Tibial nerve (tissue), 4 donors: ENCODE data around the gene CERS2. TPM values are rescaled to one million over a fixed set of nuclear protein-coding genes. Genes with fewer than 3 reads are reported as not detected.

Experiments
- DNase-seq, 2 donors: peaks; one replicate each; pipeline ENCODE4 v3.0.0-alpha.2; 2019; ENCODE audit warnings: low spot score in 2 of 2
- H3K27ac ChIP-seq, 4 donors: fragments of 200-600 bp; sonication (generic) in 3 of 4; one replicate each; pipeline ENCODE4 v1.5.1; 2017 to 2019; ENCODE audit warnings: mild to moderate bottlenecking in 1 of 4
- H3K27me3 ChIP-seq, 2 donors: fragments of 200-600 bp; sonication (generic) in 1 of 2; one replicate each; pipeline versions ENCODE4 v1.5.1 to v1.6.0; 2017 to 2019
- H3K36me3 ChIP-seq, 3 donors: fragments of 200-600 bp; sonication (generic); one replicate each; pipeline ENCODE4 v1.5.1; 2018 to 2019
- H3K4me1 ChIP-seq, 4 donors: fragments of 200-600 bp; sonication (generic) in 3 of 4; one replicate each; pipeline ENCODE4 v1.5.1; 2017 to 2019
- H3K4me3 ChIP-seq, 4 donors: fragments of 200-600 bp; sonication (generic) in 3 of 4; one replicate each; pipeline ENCODE4 v1.5.1; 2017 to 2019; ENCODE audit warnings: mild to moderate bottlenecking in 1 of 4, moderate library complexity in 1 of 4
- H3K9me3 ChIP-seq, 4 donors: fragments of 200-600 bp; sonication (generic) in 3 of 4; one replicate each; pipeline ENCODE4 v1.5.1; 2017 to 2019
- EP300 ChIP-seq, 2 donors: sonication (generic); formaldehyde crosslinking; IDR thresholded peaks; one replicate each; pipeline ENCODE4 v1.6.1; 2017; ENCODE audit warnings: antibody characterized with exemption in 2 of 2, mild to moderate bottlenecking in 1 of 2
- POLR2A ChIP-seq, 2 donors: fragments of 450-650 bp; IDR thresholded peaks; one replicate each; pipeline ENCODE4 v1.6.1; 2017; ENCODE audit warnings: antibody characterized with exemption in 2 of 2, mild to moderate bottlenecking in 2 of 2, moderate library complexity in 2 of 2
- WGBS, 2 donors: methylation state at CpG; one replicate each; pipeline ENCODE4 v1.1.5; 2018; 5-methylcytosine and 5-hydroxymethylcytosine counted together
- total RNA-seq, 4 donors: library from RNA; depleted of rRNA; stranded (reverse); fragments of >200 nt; gene quantifications; one replicate each; pipeline ENCODE4 v1.1.0, GENCODE V29; 2016
- TF ChIP-seq, protein P1 (sequence below), 5 experiments: fragments of 200-600 bp in 3 of 5; fragments of 450-650 bp in 2 of 5; sonication (generic) in 3 of 5; IDR thresholded peaks; one replicate each; pipeline ENCODE4 v1.5.1; 2016 to 2019; ENCODE audit warnings: antibody characterized with exemption in 5 of 5, mild to moderate bottlenecking in 3 of 5, moderate library complexity in 2 of 5

CERS2 gene
- total RNA-seq, 4 donors from 2014 or later = 137 to 168 (median 140) TPM

DNA sequence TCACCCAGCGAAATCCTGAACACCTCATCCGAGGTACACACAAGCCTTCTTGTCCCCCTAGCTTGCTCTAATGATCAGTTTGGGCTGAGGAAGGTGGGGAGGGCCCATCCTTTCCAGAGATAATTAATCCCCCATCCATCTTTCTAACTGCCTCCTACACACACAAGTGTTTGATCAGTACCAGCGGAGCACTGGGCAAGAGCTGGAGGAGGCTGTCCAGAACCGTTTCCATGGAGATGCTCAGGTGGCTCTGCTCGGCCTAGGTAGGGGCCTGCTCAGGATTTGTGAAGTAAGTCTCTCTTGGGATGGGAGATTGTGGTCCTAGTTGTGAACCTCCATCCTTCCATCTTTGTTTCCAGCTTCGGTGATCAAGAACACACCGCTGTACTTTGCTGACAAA lies 13.3 kb upstream of the CERS2 start:
- Histone ChIP-seq H3K27me3 (no peaks in the 10 kb centered on the region), H3K27ac (no peak overlapping the region), H3K4me3 (no peak overlapping the region), H3K4me1 (peaks cover 0 to 5% (median 1%) of the 10 kb centered on the region in 4 donors), H3K36me3 (no peaks in the 10 kb centered on the region), H3K9me3 (no peaks in the 10 kb centered on the region)
- WGBS, 2 donors = 87 to 91% methylated on average over 7 of the region's 7 CpGs
- TF ChIP-seq POLR2A (IDR thresholded peaks at IDR 0.05) = no peak
- TF ChIP-seq, protein P1, sequence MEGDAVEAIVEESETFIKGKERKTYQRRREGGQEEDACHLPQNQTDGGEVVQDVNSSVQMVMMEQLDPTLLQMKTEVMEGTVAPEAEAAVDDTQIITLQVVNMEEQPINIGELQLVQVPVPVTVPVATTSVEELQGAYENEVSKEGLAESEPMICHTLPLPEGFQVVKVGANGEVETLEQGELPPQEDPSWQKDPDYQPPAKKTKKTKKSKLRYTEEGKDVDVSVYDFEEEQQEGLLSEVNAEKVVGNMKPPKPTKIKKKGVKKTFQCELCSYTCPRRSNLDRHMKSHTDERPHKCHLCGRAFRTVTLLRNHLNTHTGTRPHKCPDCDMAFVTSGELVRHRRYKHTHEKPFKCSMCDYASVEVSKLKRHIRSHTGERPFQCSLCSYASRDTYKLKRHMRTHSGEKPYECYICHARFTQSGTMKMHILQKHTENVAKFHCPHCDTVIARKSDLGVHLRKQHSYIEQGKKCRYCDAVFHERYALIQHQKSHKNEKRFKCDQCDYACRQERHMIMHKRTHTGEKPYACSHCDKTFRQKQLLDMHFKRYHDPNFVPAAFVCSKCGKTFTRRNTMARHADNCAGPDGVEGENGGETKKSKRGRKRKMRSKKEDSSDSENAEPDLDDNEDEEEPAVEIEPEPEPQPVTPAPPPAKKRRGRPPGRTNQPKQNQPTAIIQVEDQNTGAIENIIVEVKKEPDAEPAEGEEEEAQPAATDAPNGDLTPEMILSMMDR (IDR thresholded peaks at IDR 0.05) = no peak
- no peak for TF ChIP-seq EP300 (IDR thresholded peaks at IDR 0.05)
- no peak for DNase-seq

DNA sequence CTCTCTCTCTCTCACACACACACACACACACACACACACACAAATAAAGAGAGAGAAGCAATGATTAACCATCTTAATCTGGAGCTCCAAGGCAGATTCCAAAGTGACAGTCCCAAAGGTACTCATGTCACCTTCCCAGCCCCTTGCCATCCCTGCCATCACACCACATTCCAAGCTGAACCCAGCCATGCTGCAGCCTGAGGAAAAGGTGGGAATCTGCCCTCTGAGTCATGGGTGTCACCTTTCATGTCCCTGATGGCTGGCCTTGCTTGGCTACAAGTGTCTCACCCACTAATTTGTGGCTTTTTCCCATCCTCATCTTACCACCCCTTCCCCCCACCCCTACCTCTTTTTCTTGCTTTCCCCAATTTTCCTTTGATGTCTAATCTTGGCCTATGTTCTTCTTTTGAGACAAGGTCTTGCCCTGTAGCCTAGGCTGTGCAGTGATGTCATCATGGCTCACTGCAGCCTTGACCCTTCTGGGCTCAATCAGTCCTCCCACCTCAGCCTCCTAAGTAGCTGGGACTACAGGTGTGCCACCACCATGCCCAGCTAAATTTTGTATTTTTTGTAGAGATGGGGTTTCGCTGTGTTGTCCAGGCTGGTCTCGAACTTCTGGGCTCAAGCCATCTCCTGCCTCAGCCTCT lies 10.7 kb upstream of the CERS2 start:
- no peaks in the 10 kb centered on the region for H3K9me3 ChIP-seq
- DNase-seq = no peak
- 89 to 95% methylated on average over 2 of the region's 2 CpGs for WGBS, 2 donors
- H3K27ac ChIP-seq = no peak overlapping the region
- no peaks in the 10 kb centered on the region for H3K27me3 ChIP-seq
- peaks cover 0 to 23% (median 0%) of the 10 kb centered on the region in 4 donors for H3K4me1 ChIP-seq
- H3K36me3 ChIP-seq = no peaks in the 10 kb centered on the region
- TF ChIP-seq POLR2A (IDR thresholded peaks at IDR 0.05) = no peak
- no peak for TF ChIP-seq EP300 (IDR thresholded peaks at IDR 0.05)
- TF ChIP-seq, protein P1 (IDR thresholded peaks at IDR 0.05) = no peak
- H3K4me3 ChIP-seq = no peak overlapping the region

DNA sequence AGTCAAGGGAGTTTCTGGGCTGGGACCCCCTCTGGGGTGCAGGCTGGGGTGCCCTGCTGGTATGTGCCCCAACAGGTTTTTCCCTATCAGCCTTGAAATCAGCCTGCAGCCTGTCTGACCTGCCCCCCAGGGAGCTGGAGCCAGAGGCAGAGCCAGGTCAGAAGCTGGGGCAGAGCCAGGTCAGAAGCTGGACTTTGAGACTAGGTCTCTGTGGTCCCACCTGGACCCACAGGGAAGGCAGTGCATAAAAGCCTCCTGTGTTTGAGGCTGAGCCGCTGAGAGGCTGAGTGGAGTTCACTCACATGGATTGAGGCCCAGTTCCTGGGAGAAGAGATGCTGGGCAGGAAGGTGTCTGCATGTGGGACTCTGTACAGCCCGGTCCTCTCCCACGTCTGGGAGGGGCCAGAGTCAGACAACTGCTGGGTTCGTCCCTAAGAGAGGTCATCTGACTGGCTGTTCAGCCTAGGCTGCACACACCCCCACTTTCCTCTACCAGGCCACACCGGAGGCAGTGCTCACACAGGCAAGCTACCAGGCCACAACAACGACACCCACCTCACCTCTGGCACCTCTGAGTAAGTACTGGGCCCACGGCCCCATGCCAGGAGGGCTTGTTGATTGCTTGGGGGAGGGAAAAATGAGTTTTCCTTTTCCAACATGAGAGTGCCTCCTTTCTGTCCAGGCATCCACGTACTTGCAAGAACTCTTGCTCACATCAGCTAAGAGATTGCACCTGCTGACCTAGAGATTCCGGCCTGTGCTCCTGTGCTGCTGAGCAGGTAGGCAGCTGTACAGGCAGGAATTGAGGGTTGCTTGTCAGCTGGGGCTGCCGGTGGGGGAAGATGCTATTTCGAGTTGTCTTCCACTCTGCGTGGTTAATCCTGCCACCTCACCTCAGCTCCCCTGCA lies 7.4 kb upstream of the CERS2 start, which contains the start of gene ANXA9:
Gene ANXA9, plus strand, starts transcription at position 488 of the 908 bp plus-strand sequence. CDS start 814 bp downstream, outside the sequence.
- H3K9me3 ChIP-seq = no peaks in the 10 kb centered on the region
- H3K27ac ChIP-seq = peak within 1 kb of the TSS in 2 of 4 donors; percentile 32 to 60
- no peaks in the 10 kb centered on the region for H3K36me3 ChIP-seq
- TF ChIP-seq POLR2A (IDR thresholded peaks at IDR 0.05) = peak in 1 of 2 donors; percentile 32
- no peak for TF ChIP-seq EP300 (IDR thresholded peaks at IDR 0.05)
- no peaks in the 10 kb centered on the region for H3K27me3 ChIP-seq
- peaks cover 0 to 55% (median 24%) of the 10 kb centered on the region in 4 donors for H3K4me1 ChIP-seq
- 59 to 63% methylated on average over 11 to 12 of the region's 12 CpGs for WGBS, 2 donors
- no peak for DNase-seq
- no peak within 1 kb of the TSS for H3K4me3 ChIP-seq

DNA sequence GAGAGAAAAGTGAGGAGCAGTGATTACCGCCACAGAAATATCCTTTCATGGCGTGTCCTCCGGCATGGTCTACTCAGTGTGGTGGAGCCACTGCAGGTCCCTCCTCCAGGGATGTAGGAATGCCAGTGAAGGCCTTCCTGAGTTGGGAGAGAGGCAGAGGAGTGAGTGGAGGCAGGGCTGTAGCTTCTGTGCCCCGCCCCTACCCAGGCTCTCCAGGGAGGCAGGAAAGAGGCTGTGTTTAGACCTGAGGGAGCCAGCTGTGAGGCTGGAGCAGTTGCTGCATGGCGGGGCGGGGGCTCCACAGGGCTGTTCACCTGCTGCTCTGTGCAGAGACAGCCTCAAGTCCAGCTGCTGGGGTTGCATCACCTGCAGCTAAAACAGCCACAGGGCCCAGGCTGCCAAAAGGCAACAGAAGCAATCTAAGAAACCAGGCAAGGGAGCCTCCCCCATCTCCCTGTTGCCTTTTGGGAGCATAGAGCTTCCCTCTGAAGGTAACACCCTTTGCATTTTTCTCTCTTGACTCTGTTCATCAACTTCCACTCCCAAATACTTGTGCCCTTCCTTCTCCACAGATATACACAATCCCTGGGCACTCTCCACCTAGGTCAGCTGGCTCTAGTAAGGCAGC lies 6.7 kb upstream of the CERS2 start:
- H3K36me3 ChIP-seq = no peaks in the 10 kb centered on the region
- no peak for DNase-seq
- peaks cover 0 to 63% (median 29%) of the 10 kb centered on the region in 4 donors for H3K4me1 ChIP-seq
- peak overlapping the region in 2 of 4 donors; percentile 32 to 60 for H3K27ac ChIP-seq
- H3K27me3 ChIP-seq = no peaks in the 10 kb centered on the region
- 76 to 86% methylated on average over 6 of the region's 6 CpGs for WGBS, 2 donors
- H3K4me3 ChIP-seq = no peak overlapping the region
- TF ChIP-seq EP300 (IDR thresholded peaks at IDR 0.05) = no peak
- TF ChIP-seq POLR2A (IDR thresholded peaks at IDR 0.05) = no peak
- TF ChIP-seq, protein P1 (IDR thresholded peaks at IDR 0.05) = no peak
- H3K9me3 ChIP-seq = no peaks in the 10 kb centered on the region
